Astrocyte (in vitro differentiated cells and primary cell): ENCODE results near the gene NTM.

Experiments
- EZH2 ChIP-seq: IDR thresholded peaks from 2 replicates; pipeline ENCODE4 v1.6.1; 2012; ENCODE audit warnings: mild to moderate bottlenecking, low read length, inconsistent platforms; ENCODE audit not compliant: insufficient read depth
- TF ChIP-seq, protein P1 (sequence below): IDR thresholded peaks from 2 replicates; pipeline ENCODE4 v1.5.1; 2011; ENCODE audit warnings: low read depth, mild to moderate bottlenecking, inconsistent platforms, low read length, moderate library complexity; ENCODE audit not compliant: insufficient read depth

- TF ChIP-seq, protein P1, sequence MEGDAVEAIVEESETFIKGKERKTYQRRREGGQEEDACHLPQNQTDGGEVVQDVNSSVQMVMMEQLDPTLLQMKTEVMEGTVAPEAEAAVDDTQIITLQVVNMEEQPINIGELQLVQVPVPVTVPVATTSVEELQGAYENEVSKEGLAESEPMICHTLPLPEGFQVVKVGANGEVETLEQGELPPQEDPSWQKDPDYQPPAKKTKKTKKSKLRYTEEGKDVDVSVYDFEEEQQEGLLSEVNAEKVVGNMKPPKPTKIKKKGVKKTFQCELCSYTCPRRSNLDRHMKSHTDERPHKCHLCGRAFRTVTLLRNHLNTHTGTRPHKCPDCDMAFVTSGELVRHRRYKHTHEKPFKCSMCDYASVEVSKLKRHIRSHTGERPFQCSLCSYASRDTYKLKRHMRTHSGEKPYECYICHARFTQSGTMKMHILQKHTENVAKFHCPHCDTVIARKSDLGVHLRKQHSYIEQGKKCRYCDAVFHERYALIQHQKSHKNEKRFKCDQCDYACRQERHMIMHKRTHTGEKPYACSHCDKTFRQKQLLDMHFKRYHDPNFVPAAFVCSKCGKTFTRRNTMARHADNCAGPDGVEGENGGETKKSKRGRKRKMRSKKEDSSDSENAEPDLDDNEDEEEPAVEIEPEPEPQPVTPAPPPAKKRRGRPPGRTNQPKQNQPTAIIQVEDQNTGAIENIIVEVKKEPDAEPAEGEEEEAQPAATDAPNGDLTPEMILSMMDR, result no peak
- TF ChIP-seq EZH2, result no peak
These were observed 622.8 kb downstream of the NTM start for GRCh38 chr11:131993246-131993645.
